ENCODE data around the gene CSE1L.
"Not testable (repeated sequence)": the region's sequence is repeated elsewhere in the genome, so short reads cannot be mapped to it uniquely, and the experiment has no call there.

Gene CSE1L, protein sequence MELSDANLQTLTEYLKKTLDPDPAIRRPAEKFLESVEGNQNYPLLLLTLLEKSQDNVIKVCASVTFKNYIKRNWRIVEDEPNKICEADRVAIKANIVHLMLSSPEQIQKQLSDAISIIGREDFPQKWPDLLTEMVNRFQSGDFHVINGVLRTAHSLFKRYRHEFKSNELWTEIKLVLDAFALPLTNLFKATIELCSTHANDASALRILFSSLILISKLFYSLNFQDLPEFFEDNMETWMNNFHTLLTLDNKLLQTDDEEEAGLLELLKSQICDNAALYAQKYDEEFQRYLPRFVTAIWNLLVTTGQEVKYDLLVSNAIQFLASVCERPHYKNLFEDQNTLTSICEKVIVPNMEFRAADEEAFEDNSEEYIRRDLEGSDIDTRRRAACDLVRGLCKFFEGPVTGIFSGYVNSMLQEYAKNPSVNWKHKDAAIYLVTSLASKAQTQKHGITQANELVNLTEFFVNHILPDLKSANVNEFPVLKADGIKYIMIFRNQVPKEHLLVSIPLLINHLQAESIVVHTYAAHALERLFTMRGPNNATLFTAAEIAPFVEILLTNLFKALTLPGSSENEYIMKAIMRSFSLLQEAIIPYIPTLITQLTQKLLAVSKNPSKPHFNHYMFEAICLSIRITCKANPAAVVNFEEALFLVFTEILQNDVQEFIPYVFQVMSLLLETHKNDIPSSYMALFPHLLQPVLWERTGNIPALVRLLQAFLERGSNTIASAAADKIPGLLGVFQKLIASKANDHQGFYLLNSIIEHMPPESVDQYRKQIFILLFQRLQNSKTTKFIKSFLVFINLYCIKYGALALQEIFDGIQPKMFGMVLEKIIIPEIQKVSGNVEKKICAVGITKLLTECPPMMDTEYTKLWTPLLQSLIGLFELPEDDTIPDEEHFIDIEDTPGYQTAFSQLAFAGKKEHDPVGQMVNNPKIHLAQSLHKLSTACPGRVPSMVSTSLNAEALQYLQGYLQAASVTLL
- total RNA-seq, result 79.9 to 334 (median 135) reads per million in 3 experiments

GRCh38 chr20:49046087-49046900 lies at the start of gene CSE1L:
Gene CSE1L (plus strand): TSS chr20:49046312. CDS start chr20:49058464, 12,152 bp downstream.
- DNase-seq, result peak; percentile 93

DNA sequence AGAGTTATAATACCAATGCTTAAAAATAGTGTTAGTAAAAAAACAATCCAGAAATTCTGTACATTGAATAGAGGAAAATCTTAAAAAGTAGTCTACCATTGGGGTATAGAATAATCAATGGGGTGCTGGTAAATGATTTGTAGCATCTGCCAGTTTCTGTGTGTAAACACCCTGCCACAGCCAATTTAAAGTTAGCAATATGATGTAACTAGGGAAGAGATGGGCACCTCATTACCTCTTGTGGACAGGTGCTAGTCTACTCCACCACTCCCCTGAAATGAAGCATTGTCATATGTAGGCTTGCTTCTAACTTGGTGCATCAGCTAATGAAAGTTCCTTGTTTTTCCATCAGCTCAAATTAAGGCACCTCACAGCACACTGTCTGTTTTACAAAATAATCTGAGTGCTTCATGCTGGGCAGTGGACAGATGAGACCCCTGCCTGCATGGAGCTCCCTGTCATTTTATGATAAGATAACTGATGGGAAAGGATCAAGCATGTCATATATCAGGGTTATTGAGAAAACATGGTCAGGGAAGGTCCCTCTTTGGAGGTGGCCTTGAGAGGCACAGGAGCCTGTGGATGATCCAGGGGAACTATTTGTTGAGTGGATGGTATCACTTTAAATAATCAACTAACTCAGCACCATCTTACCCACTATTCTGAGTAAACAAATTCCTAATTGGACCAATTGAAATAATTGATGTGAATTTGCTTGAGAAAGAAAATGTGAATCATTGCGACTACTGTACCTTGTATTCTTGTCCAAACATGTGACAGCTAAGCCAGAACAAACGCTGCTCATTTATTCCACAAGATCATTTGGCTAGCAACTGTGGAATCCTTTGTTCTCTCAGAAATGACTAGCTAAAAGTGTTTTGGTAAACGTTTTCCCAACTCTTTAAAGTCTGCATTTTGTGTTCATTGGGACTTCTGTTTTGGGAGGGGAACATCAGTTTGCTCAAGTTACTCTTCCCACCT lies 45.9 kb upstream of the CSE1L start:
- no peak for DNase-seq

DNA sequence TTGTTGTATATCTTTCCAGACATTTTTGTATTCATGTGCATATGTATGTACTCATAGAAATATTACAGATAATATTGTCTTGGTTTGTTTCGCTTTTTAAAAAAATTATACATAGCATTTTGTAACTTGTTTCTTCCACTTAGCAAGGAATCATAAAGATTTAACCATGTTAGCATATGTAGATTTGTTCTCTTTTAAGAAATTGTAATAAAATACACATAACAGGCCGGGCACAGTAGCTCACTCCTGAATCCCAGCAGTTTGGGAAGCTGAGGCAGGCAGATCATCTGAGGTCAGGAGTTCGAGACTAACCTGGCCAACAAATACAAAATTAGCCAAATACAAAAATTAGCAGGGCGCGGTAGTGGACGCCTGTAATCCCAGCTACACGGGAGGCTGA lies 44.4 kb upstream of the CSE1L start:
- no peak for DNase-seq

DNA sequence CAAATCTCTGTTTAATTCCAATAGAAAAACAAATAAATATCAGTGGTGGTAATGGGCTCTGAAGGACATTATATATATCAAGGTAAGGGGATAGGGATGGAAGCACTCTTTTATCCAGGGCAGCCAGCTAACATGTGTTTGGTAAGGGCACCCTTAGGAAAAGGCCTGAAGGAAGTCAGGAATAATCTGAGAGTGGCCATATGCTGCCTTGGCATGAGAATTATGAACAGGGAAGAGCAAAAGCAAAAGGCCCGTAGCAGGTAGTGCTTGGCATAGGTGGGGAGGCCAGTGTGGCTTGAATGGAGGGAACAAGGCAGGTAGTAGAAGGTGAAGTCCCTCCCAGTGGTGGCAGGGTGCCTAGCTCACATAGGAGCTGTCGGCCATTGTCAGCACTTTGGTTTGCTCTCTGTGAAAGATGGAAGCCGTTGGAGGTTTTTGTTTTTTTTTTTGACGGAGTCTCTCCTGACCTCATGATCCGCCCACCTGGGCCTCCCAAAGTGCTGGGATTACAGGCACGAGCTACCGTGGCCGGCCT lies 39.6 kb upstream of the CSE1L start:
- no peak for DNase-seq

DNA sequence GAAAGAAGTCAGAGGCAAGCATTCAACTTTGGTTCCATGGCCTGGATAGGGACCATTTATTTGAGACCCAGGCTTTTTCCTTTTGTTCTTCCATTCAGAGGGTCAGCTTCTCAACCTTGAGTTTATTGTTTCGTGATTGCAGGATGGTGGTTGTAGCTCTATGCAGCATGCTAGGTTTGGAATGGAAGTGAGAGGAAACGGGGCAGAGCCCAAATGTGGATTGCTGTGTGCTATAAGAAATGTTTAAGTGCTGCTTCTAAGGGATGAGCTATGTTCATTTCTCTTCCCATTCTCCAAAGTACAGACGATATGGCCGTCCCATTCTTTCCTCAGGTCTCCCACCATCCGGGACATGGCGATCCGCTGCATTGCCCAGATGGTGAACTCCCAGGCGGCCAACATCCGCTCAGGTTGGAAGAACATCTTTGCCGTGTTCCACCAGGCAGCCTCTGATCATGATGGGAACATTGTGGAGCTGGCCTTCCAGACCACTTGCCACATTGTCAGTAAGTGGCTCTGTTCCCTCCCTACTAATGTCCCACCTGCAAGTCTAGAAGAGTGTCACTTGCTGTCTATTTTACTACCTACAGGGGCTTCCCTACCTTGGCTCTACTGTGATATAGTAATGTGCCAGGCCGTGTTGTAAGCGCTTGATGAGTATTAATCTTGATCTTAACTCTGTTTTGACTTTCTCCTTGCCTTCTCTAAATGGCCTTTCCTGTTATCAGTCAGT lies 36.0 kb upstream of the CSE1L start:
- DNase-seq, result no peak

DNA sequence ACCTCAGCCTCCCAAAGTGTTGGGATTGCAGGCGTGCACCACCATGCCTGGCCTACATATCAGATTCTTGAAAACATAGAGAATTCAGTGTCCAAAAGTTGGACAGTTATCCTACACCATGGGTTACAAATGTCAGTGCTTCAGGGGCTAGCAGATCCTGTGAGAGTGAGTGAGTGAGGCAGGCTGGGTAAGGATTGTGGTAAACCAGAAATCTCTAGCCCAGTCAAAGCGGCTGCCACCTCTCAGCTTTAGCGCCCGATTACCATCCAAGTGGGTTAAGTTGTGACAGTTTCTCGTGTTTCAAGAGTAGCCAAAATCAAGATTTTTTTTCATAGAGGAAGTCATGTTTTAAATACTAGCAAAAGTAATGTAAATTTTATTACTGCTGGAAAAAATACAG lies 21.9 kb upstream of the CSE1L start:
- DNase-seq, result no peak

DNA sequence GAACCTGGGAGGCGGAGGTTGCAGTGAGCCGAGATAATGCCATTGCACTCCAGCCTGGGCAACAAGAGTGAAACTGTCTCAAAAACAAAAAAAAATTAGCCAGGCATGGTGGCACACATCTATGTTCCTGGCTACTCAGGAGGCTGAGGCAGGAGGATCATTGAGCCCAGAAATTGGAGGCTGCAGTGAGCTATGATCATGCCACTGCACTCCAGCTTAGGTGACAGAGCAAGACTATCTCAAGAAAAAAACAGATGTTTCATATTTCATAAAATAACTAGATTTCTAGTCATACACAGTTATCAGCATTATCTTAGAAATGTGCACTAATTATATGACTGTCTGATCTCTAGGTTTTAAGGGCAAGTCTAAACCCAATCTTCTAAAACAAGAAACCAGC lies 17.9 kb upstream of the CSE1L start:
- not testable (repeated sequence) for DNase-seq

DNA sequence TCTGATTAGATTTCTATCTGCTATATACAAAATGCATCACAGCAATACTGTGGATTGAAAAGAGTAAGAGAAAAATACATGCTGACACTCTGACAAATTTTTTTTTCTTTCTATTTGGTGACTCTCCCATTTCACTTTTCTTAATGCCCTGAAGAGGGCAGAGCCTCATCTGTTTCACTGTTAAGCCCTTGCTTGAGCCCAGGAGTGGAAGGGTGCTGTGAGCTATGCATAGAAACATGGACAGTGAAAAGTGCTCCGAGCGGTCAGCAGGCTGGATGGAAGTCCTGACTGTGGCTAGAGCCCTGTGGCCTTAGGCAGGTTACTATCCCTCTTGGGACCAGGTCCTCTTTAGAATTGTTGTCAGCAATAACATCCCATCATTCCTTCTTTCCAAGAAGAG lies 17.4 kb upstream of the CSE1L start:
- no peak for DNase-seq

GRCh38 chr20:49029203-49029602 lies 16.9 kb upstream of the CSE1L start:
- DNase-seq, result no peak

DNA sequence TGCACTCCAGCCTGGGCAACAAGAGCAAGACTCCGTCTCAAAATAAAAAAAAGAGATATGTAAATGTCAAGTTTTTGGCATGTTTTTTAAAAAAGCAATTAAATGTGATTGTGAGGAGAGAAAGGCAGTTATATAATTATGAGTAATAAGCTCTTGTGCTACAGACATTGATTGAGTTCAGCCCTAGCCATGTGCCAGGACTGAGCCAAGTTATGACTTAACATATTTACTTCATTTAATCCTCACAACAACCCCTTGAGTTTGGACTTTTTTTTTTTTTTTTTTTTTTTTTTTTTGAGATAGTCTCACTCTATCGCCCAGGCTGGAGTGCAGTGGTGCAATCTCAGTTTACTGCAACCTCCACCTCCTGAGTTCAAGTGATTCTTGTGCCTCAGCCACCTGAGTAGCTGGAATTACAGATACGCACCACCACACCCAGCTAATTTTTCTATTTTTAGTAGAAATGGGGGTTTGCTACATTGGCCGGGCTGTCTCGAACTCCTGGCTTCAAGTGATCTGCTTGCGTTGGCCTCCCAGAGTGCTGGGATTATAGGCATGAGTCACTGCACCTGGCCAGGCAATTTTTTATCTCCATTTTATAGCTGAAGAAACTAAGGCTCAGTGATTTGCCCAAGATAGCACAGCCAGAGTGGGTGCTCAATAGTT lies 15.0 kb upstream of the CSE1L start:
- no peak for DNase-seq

DNA sequence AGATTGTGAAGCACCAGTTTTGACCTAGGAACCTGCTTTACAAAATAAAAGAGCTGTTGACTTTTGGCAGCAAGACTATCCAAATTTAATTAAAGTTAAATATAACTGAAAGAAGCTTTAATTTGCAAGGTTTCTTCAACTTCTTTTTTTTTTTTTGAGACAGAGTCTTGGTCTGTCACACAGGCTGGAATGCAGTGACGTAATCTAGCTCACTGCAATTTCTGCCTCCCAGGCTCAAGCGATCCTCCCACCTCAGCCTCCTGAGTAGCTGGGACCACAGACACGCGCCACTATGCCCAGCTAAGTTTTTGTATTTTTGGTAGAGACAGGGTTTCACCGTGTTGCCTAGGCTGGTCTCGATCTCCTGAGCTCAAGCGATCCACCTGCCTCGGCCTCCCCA lies 13.7 kb upstream of the CSE1L start:
- no peak for DNase-seq

DNA sequence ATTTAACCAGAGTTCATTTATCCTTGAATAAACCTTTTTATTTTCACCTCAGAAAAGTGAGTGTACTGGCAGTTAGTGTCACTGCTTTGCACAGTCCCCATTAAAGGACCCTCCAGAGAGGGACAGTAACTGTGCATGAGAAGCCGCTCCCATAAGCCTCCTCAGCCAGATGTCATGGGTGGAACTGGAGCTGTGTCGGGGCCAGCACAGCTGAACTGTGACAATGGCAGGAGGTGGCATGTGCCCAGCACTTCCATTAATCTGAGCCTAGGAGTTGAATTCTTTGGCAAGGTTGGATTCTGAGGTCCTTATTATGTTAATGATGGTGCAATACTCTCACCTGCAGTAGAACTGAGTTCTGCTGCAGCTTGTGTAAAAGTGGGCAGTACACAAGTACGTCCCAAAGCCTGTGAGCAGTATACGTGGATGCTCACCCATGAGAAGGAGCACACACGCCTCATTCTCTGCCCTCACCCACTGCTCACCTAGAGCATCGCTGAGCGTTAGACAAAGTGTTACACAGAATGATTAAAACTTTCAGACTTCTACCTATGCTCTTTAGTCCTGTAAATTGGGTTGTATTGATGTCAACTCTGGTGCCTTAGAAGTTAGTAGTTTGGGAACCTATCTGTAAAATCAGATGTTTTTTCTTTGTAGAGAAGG lies 11.9 kb upstream of the CSE1L start:
- no peak for DNase-seq

GRCh38 chr20:49037962-49038387 lies 8.1 kb upstream of the CSE1L start:
- DNase-seq, result peak; percentile 38

- no peak for DNase-seq
Observed at GRCh38 chr20:49039854-49040253, 6.3 kb upstream of the CSE1L start.

DNA sequence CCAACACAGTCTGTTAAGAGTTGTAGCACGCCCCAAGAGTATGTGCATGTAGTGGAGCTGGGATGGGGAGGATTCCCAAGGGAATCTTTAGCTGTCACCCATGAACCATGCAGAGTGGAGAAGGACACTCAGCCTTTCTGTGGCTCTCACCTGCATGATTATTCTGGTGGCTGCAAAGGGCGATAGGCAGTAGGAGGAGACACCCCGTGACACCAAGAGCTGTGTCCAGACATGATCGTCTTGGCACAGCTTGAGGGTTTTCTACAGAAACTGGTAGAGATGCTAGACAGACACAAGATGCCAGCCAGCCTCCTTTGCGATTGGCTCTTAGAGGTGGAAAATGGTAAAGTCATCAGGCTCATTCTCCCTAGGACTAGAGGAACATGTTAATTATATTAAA lies 3.1 kb upstream of the CSE1L start:
- no peak for DNase-seq

DNA sequence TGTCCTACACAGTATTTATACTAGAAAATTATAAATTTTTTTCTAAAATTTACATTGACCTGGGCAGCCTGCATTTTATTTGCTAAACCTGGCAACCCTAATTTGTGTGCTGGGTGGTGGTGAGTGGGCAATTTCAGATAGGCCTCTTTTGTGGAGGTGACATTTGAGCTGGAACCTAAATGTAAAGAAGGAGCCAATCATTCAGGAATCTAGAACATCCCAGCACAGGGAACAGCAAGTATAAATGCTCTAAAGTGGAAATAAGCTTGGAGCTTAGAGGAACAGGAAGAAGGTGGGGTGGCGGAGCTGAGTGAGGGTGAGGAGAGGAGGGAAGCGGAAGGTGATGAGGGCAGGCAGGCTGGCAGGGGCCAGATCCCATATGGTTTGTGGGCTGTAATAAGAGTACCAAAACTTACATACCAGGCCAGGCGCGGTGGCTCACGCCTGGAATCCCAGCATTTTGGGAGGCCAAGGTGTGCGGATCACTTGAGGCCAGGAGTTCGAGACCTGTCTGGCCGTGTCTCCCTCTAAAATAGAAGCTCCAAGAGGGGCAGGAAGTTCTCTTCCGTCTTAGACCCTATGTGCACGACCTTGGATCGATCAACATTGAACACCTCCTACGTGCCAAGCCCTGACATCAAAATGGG lies 549 bp upstream of the CSE1L start:
- DNase-seq, result no peak

DNA sequence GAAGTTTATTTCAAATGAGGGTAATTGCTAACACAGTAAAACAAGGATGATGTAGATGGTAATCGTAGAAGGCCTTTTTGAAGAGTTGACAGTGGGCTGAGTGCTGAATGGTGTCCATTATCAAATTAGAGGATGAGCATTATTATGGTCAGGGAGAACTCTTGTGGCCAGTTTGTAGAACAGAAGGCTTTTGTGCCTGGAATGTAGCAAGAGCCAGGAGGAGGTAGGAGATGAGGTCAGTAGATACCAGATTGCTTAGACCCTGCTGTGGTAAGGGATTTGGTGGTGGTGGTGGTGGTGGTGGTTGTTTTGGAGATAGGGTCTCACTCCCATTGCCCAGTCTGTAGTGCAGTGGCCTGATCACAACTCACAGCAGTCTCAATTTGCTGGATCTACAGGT lies 6.2 kb downstream of the CSE1L start:
- DNase-seq, result no peak

GRCh38 chr20:49054056-49054643 lies 8.0 kb downstream of the CSE1L start:
- no peak for DNase-seq
